Pons (tissue), 1 donor: ENCODE data around the gene TMEM108.

ENCODE experiments used
- DNase-seq: peaks from one replicate; pipeline ENCODE4 v3.0.0-alpha.2; 2016; ENCODE audit warnings: low spot score

The TMEM108 gene

DNA sequence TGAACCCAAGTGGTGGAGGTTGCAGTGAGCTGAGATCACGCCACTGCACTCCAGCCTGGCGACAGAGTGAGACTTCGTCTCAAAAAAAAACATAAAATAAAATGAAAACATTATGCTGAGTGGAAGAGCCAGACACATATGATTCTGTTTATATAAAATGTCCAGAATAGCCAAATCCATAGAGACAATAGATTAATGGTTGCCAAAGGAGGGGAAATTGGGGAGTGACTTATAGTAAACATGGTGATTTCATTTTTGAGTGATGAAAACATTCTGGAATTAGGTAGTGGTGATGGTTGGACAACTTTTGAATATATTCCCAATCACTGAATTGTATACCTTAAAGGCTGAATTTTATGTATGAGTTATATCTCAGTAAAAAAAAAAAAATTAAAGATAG is 189.6 kb downstream of the TMEM108 start:
- no peak for DNase-seq

DNA sequence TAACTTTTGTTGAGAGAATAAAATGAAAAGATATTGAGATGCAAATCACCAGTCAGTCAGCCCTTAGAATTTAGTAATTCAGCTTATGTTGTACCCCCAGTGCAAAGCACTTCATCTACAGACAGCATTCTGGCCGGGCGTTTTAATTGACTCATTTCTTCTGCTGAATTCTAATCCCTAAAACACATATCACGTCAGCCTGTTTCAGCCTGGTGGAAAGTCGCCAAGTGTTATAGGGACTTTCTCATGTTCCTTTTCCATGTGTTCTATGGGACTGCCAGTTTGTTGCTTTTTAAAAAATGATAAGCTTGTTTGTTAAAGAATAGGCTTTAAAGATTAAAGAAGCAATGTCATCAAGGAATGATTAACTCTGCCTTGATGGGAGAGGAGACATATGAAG is 192.0 kb downstream of the TMEM108 start:
- no peak for DNase-seq

DNA sequence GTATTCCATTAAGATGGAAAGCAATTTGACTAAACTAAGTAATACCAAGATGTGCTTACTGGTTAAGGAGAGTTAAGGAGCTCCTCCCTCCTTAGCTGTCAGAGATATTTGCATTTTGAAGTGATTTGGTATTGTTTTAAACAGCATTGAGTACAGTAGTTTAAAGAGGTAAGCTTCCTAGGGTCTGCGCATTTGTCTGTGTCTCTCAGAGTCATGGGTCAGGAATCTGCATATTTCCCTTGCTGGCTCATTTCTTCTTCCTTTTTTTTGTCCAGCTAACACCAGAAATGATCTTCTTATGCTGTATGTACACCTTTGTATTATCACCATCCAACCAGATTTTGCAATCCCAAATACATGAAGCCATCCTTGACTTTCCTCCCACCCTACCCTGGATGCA is 198.7 kb downstream of the TMEM108 start:
- DNase-seq, result no peak

DNA sequence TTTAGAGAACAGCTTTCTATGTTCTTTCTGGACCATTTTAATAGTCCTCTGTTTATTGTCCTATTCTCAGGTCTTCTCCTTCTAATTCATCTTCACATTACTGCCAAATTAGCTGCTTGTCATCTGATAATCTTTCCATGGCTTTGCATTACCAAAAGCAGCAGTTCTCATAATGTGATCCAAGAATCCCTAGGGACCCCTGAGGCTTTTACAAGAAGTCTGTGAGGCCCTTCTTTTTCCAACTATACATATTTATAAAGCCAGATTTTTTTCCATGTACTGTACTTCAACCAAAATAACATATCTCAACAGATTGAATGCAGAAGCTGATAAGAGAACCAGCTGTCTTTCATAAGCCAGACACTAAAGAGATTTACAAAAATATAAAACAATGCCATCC is 199.2 kb downstream of the TMEM108 start:
- DNase-seq, result no peak

DNA sequence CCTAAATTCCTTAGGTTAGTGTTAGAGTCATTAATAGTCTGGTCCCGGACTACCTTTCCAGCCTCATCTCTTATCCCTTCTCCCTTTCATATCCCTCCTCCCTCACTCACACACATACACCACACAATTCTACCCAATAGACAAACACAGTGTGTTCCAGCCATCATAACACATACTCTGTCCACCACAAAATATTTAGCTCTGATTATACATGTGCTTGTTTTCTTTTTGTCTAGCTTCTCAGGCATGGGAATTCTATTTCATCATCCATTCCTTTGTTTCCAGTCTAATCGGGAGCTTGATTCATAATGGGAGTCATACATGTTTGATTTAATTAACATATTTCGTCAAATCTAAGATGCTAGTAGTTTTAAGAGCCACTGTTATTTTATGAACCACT is 199.8 kb downstream of the TMEM108 start:
- DNase-seq, result no peak

DNA sequence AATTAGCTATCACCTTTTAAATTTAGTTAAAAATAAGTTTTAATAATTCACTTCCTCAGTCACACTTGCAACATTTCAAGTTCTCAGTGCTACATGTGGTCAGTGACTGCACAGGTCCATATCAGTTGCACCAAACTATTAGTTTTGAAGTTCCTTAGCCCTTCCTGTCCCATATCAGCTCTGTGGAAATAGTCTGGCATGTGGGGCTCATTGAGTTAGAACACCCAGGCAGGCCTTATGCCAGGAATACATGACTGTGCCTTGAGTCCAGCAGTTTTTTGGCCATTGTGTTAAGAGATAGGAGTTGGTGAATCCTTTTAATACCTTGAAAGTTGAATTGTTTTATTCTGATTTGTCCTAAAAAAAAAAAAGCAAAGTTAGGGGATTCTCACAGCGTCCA is 207.9 kb downstream of the TMEM108 start:
- no peak for DNase-seq

DNA sequence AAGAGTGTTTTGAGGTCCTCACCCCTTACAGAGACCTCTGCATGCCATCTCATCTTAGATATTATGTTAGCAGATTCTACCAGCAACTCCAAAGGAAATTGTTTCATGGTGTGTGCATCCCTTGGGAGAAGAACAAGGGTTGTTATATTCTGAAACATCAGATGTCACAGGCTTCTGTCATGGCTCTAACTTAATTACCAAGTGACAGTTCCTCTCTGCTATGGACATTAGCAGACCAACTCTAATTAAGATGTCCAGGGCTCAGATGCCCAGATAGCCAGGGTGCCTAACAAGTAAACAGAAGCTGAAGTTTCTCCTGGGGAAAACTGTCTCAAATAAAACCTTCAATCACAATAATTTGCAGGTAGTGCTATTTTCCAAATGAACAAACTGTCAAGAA is 208.6 kb downstream of the TMEM108 start:
- DNase-seq, result no peak

DNA sequence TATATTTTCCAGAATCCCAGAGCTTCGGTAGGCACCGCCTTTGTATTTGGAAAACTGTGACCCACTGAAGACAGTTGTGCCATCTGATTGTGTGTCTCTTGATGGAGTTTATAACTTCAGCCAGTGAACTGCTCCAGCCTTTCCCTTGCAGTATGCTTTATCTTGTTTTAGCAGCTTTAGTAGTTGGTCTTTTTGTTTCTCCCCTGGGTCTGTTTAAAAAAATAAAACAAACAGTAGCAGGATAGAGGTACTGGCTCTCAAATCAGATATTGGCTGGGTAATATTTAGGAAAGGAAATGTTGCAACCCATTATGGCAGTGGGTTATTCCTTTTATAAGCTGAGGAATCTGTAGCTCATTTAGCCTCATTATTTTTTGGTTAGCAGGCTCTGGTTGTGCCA is 210.2 kb downstream of the TMEM108 start:
- DNase-seq, result no peak

DNA sequence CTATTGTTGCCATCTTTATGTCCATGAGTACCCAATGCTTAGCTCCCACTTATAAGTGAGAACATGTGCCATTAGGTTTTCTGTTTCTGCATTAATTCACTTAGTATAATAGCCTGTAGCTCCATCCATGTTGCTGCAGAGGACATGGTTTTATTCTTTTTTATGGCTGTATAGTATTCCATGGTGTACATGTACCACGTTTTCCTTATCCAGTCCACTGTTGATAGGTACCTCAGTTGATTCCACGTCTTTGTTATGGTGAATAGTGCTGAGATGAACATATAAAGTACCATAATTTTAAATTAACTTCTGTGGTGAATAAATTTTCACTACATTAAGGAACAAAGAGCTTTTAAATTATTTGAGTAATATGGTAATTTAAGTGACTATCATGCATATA is 211.3 kb downstream of the TMEM108 start:
- no peak for DNase-seq

DNA sequence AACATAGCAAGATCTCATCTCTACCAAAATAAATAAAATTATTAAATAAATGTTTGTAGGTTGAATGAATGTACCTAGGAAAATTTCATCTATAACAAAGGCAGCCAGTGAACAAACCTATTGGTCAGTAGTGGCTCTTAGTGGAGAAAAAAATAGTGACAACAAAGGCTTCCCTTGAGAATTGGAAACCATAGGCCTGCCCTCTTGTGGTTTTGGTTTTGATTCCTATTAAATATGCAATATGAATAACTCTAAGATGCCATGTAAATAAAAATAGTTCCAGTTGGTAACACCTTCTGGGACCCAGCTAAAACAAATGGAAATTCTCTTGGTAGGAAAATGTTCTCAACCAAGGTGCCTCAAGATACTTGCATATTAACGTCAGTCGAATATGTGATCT is 216.0 kb downstream of the TMEM108 start:
- no peak for DNase-seq

DNA sequence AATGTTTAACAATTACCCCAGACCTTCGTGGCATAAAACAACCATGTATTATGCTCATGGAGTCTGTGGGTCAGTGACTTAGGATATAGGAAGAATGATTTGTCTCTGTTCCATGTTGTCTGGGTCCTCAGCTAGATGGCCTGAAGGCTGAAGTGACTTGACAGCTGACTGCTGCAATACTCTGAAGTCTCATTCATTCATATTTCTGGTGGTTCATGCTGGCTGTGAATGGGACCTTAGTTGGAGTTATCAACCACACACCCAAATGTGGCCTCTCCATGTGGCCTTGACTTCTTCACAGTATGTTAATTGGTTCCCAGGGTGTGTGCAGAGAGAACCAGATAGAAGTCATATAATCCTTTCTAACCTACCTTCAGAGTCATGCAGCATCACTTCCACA is 216.5 kb downstream of the TMEM108 start:
- no peak for DNase-seq

DNA sequence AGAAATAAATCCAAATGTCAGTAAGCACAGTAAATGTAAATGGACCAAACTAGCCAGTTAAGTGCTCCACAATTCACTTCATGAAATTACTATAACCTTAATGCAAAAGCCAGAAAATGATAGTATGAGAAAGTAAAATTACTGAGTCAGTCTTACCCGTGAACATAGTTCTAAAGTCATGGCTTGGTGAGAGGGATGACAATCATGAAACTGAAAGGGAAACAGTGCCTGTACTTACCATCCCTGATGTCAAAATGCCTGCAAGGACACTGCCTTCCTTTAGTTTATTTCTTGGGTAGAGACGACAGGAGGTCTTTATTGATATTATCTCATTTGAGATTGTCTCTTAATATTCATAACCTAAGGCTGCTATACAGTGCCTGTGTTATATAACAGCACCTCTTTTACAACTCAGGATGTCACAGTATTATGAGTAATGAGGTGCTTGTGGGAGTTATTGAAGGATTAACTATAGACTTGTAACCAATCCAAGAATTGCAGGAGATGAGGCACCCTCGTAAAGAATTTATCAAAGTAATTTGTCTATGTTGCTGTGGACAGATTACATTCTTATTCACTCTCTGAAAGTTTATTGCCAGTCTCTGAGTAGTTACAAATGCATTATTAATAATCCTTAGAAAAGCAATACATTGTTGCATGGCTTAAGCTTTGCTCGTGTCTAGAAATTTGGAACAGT is 218.7 kb downstream of the TMEM108 start:
- DNase-seq, result no peak

DNA sequence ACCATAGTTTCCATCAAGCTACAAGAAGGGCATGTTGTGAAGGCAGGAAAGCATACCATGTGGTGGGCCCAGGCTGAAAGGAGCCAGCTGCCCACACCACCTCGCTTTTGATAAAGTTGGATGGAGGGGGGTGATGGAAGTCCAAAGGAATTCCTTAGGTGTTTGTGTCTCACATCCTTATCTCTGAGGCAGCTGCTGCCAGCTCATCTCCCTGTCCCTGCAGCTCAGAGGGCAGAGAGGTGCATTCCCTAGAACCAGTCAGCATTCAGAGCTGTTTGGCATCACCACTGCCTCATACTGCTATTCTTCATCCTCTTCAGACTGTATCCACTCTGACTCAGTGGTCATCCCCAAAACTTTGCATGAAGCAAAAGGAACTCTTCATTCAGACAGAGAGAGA is 220.2 kb downstream of the TMEM108 start:
- no peak for DNase-seq

DNA sequence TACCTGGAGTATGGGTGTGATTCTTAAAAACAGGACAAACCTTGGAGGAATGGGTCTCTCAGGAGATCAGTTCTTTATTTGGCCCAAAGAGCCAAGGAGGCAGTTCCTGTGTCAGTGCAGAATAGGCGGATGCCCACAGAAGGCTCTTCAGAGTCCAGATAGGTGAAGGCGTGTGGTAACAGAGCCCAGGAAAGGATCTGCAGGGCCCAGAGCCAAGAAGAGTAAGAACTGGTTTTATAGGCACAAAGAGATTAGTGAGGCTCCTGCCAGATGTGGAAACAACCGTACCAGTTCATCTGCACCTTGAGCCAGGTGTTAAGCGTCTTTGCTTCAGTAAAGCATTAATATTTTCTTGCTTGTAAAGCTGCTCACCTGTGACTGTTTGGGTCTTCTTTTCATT is 221.6 kb downstream of the TMEM108 start:
- no peak for DNase-seq

DNA sequence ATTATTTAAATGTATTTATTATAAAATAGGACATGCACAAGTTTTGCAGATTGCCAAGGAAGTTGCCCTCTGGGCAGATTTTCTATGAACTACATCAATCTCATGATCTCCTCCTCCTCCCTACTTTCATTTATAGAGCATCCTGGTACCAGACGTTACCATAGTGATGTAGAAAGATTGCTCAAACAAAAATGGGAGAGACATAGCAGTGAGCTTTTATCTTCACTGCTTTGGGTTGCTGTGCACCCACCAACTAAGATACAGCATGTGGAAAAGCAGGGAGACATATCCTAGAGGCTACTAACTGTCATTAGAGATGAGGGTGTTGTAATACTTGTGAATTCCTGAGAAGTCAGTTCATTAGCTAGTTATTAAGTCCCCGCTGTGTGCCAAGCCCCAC is 224.1 kb downstream of the TMEM108 start:
- DNase-seq, result no peak

DNA sequence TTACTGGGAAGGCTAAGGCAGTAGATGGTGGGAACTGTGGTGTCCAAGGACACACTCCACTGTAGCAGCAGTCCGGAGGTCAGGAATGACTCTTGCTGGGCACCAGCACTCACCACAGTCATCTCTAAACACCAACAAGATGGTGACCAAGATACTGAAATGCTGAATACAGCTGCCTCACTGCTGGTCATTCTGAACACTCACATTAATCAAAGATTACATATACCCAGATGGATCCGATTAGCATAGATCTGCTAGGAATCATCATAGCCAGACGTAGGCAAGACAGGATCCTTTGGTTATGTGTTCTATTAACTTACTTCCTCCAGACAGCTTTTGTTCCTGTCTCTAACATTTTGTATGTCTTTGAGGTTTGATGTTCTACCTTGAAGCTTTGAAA is 226.7 kb downstream of the TMEM108 start:
- no peak for DNase-seq

DNA sequence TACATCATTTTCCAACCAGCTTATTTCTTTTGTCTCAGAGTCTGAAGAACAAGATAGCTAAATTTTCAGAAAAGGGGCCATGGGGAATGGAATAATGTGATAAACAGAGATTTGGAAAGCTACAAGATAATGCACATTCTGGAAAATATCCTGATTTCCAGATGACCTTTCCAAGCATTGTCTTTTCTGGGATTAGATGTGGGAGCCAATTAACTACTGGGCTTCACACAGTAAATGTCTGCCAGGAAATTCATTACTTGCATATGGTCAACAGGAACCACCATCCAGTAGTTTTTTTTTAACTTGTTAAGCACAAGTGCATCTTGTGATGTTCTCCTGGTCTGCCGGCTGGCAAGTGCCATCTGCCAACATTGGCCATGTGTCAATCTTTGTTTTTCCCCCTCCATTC is 230.5 kb downstream of the TMEM108 start:
- DNase-seq, result no peak

DNA sequence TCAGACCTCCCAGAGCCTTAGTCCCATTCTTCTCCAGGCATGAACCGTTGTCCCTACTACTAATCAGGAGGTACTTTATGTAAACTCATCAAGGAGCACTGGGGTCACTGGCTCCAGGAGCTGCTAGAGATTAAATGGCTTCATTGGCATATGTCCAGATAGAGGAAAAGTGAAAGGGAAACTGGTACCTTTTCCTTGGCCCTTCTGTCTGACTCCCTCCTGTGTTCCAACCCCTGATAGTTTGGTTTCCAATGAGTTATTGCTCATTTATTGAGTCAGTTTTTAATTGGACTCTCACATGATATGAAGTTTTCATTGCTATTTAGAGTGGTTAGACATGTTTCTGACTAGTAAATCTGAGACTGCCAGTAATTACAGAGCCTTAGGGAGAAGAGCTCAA is 231.2 kb downstream of the TMEM108 start:
- DNase-seq, result no peak

DNA sequence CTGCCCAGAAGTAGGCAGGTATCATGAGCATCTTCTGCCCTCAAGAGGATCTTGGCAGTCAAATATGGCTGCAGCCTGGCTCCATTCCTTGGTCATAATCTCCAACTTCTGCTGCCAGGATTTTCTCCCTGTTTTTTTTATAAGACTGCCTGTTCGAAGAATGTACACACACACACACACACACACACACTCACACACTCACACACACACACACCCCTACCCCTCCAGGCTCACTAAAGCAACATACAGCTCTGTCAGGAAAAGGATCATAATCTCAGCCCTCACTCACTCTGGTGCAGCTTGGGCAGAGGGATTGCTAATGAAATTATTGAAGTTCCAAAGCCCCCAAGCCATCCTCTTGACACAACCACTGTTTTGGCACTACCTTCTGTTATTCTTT is 232.4 kb downstream of the TMEM108 start:
- DNase-seq, result no peak

DNA sequence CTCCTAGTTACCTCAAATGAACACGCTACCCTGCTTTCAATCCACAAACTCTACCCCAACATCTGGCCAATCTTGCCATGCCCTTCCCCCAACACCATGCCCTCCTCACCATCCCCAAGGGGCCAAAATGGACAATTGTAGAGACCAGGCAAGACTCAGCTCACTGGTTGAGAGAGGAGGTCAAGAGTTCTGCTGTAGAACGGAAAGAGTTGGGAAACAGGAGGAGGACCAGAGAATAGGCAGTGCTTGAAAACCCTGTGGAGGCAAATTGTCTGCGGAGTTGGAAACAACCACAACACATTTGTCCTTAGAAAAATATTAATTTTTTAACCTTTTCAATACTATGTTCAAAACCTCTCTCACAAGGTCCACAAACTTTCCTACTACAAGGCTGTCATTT is 232.9 kb downstream of the TMEM108 start:
- no peak for DNase-seq

DNA sequence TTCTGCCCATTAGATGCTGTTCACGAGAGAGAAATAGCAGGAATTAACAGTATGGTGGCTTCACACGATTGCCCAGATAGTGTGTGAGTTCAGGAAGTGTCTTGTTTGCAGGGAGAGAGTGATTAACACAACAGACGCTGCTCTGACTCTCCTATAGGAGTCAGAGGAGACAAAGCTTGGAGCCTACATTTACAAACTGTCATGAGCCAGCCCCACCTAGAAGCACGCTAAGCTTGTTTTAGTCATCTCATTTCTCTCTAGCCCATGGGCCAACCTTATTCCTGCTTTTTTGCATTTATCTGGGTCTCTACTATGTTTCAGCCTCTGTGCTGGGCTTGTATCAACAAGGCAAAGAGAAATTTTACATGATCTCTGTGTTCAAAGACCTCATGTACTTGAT is 233.3 kb downstream of the TMEM108 start:
- DNase-seq, result no peak

DNA sequence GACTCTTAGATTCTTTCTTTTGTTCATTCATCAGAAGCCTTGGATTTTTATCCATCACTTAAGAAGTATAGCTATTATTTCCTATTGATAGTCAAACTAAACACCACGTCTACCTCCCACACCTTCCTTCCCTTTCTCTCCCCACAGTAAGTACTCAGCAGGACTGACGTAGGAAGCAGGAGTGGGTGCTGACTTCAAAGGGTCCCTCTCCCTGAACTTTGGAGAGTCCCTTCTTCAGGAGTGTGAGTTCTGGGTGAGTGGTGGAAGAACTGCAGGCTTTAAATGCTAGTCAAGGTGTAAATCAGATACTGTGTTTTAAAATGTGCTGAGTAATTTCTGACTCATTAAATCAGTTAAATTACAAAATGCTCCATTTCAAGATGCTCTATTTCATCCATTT is 235.2 kb downstream of the TMEM108 start:
- no peak for DNase-seq

DNA sequence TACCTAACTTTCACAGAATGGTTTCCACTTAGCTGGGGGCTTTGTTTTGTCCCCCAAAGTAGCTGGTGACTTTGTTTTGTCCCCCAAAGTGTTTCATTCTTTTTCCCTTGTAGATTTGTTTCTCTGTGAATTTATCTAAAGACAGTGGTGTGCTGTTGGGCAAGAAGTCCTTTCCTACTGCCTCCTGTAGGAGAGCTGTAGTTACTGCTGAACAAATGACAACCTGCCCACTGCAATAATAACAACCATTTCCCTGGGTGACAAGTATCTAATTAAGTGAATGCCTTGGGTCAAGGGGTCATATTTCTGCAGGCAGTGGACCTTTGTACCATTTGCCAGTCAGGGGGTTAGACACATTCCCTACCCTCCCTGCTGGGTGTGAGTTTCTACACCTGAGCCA is 236.3 kb downstream of the TMEM108 start:
- no peak for DNase-seq

DNA sequence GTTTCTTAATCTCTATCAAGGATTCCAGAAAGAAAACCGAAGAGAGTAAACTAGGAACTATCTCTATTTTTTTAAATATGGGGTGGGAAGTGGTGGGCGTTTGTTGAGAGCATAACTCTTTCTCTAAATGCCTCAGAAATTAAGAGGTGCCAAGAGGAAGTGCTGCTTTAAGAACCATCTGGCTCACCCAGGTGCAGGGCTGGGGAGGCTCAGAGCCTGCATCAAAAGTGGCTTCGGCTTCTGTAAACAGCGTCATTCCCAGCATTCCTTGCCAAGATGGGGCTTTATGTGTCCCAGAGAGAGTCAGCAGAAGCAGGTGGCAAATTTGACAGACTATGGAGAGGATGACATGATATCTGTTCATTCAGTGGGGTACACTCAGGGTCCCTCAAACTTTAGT is 238.4 kb downstream of the TMEM108 start:
- DNase-seq, result no peak

DNA sequence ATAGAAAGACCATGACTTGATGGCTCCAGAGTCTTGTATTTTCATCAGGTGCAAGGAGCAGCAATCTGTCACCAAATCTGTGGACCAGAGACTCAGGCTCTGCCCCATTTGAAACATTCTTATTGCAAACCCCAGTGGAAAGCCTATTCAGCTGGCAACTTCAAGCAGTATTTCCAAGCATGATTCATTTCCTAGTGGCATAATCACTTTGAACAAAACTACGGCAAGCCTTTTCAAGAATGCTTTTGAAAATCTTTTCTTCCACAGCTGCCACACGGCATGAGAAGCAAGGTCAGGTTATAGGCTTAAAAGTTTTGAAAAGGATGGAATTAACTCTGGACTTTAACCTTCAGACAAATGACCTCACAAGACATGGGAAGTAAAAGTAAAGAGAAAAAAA is 239.6 kb downstream of the TMEM108 start:
- no peak for DNase-seq
